Upper lobe of left lung (tissue), 4 donors: ENCODE results near the gene GP1BB.

Source experiments
- CTCF ChIP-seq, 6 experiments: fragments of 450-650 bp in 4 of 6; fragments of 200-600 bp in 2 of 6; sonication (generic) in 2 of 6; IDR thresholded peaks; one replicate each; pipeline ENCODE4 v1.5.1; 2016 to 2019; ENCODE audit warnings: antibody characterized with exemption in 6 of 6
- POLR2A ChIP-seq, 4 donors: fragments of 450-650 bp; IDR thresholded peaks; one replicate each; pipeline ENCODE4 v1.5.1; 2016 to 2017; ENCODE audit warnings: antibody characterized with exemption in 4 of 4, mild to moderate bottlenecking in 2 of 4
- POLR2AphosphoS5 ChIP-seq, 2 donors: sonication (generic); formaldehyde crosslinking; IDR thresholded peaks; one replicate each; pipeline ENCODE4 v1.5.1; 2017; ENCODE audit warnings: antibody characterized with exemption in 2 of 2

GRCh38 chr22:19748139-19748538 lies 24.8 kb downstream of the GP1BB start:
- no peak for TF ChIP-seq POLR2AphosphoS5 (IDR thresholded peaks at IDR 0.05)
- no peak for TF ChIP-seq CTCF (IDR thresholded peaks at IDR 0.05)
- no peak for TF ChIP-seq POLR2A (IDR thresholded peaks at IDR 0.05)
